Fibroblast of lung (primary cell): ENCODE results near the gene PRAMEF20.

Experiments
- CTCF ChIP-seq, 2 donors: IDR thresholded peaks in 1 of 2; conservative IDR thresholded peaks in 1 of 2; 1 replicate in 1 of 2; 2 replicates in 1 of 2; pipeline ENCODE4 v1.5.1; 2011 to 2012; ENCODE audit warnings: low read length in 2 of 2, control low read depth in 1 of 2, inconsistent platforms in 1 of 2, low read depth in 1 of 2, mild to moderate bottlenecking in 1 of 2
- EZH2 ChIP-seq: IDR thresholded peaks from 2 replicates; pipeline ENCODE4 v1.5.1; 2012; ENCODE audit warnings: low read length, control low read depth, mild to moderate bottlenecking; ENCODE audit errors: missing control alignments

GRCh38 chr1:13432251-13432650 is 22.0 kb downstream of the PRAMEF20 start:
- no peak for TF ChIP-seq CTCF (conservative IDR thresholded peaks at IDR 0.05 in 1 of 2, IDR thresholded peaks at IDR 0.05 in 1 of 2; ENCODE audit: low read depth in 1 of 2, low read length in 2 of 2)
- no peak for TF ChIP-seq EZH2
